NOMO-1 (cell line): ENCODE measurements around the gene VASP.
A peak's percentile ranks its signal among the peaks of the same experiment; 100 is the strongest.

Source experiments
- DNase-seq, 2 experiments: peaks; one replicate each; lab custom pipeline; 2025; ENCODE audit not compliant: unreplicated experiment in 2 of 2; lab: John Stamatoyannopoulos, UW

The VASP gene

DNA sequence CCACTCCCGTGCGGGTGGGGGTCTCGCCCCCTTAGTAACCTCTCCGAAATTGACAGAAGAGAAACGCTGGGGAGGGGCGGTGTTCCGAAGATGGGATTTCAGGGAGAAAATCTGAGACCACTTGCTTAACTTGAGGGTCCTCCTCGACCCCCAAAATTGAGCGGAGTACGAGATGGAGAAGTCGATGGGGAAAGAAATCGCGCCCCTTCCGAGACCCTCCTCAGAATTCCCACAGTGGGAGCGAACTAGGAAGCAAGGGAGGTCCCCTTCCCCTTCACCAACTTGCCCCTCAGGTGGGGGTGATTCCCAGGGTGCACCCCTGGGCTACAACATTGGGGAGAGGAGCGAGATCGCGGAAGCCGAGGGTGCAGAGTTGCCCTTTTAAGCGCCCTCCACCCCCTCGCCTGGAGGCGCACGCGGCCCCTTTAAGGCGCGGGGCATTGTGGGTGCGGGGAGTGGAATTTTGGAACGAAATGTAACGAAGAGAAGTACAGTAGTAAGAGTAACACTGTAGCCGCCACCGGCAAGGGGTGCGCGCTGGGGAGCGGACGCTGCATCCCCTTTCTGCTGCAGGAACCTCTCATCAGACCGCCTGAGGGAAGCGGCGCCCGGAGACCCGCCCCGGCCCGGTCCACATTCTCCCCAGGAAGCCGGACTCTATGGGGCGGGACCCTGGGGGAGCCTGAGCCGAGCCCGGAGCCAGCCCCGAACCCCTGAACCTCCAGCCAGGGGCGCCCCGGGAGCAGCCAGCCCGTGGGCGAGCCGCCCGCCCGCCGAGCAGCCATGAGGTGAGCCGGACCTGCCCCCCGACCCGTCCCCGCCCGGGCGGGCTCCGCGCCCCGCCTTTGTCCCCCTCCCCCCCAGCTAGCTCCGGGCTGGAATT, at the start of gene VASP:
Gene VASP (plus strand): TSS at position 491 of the 883 bp plus-strand sequence. CDS start 293 bp downstream, at position 784.
- peak; percentile 90 to 95 for DNase-seq

DNA sequence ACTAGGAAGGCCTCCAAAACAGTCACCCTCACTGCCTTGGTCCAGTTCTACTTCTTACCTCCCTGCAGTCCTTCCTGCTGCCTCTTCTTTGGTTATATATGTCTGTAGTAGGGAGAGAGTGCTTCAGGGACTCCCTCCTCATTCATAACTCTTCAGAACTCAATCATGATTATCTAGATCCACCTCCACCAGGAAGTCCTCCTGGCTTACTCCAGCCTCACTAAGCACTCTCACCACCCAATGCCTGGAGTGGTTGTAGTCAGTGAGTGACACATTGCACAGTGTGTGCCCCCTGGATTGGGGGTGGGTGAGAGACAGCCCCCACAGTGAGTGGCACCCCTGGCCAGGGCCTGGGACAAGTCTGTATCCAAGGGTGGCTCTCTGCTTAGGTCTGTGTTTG, 49.5 kb upstream of the VASP start:
- DNase-seq, result no peak

DNA sequence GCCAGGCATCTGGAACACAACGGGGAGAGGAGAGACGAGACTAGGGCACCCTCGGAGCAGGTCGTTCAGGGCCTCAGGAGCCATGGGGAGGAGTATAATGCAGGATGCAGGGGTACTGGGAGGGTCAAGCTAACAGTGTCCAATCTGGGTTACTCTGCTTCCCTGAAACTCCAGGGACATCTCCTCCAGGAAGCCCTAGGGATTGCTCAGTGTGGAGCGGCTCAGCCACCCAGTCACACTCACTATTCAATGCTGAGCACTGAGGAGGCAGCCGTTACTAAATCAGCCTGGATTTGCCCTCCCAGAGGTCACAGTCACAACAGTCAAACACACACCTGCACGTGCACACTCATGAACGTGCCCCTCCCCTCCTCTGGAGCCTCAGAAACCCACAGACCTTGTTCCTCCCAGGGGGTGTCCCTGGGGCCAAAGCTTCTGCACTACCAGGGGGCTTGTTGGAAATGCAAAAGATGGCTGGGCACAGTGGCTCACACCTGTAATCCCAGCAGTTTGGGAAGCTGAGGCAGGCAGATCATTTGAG, 46.4 kb upstream of the VASP start:
- DNase-seq, result no peak

- DNase-seq, result no peak
These were observed 45.1 kb upstream of the VASP start for GRCh38 chr19:45462174-45462573.

- DNase-seq, result no peak
These were observed 44.0 kb upstream of the VASP start for GRCh38 chr19:45463241-45463640.

- DNase-seq, result no peak
These were observed 43.0 kb upstream of the VASP start for GRCh38 chr19:45464274-45464673.

DNA sequence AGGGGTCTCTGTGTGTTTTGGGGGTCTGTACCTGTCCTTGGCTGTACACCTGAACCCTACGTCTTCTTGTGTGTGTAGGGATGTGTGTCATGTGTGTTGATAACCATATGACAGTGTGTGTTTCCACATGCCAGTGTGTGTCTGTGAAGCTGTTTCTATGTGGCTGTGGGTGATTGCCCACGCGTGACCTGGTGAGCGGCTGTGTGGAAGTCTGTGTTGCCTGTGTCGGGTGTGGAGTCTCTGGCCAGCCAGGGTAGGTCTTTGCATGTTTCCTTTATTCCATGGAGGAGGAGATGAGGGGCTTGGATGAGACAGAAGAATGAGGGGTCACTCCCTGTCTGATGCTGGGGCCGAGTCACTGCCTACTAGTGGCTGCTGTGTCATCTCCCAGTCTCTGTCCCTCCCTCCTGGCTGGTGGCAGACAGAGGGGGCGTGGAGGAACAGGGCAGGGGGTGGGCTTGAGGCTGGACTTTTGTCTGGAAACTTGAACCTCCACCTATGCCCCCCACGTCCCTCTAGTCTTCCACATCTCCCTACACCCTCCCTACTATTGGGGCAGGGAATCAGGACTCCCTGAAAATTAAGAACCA, 42.3 kb upstream of the VASP start:
- no peak for DNase-seq

GRCh38 chr19:45467115-45467455, 40.2 kb upstream of the VASP start:
- DNase-seq, result no peak

GRCh38 chr19:45467456-45468158, 39.7 kb upstream of the VASP start, which contains the start of gene FOSB:
Gene FOSB, plus strand, starts transcription at chr19:45467996. Its CDS starts 591 bp downstream, at chr19:45468587.
- peak; percentile 89 to 90 for DNase-seq

- DNase-seq, result peak in 1 of 2 experiments; percentile 23
These were observed 39.1 kb upstream of the VASP start for GRCh38 chr19:45468159-45468651.

DNA sequence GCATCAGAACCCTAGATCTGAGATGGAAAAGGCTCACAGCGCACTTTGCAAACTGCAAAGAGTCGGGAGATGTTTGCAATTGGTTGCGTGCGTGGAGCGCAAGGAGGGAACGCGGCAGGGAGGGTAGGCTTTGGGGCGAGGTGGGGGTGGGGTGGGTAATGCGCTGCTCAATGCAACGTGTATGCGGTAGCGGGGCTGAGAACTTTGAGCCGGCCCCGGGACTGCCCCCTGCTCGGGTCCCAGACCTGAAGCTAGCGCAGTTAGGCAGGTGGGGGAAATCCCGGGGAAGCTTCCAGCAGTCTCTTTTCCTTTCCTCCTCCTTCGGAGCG, 38.5 kb upstream of the VASP start:
- DNase-seq, result no peak

DNA sequence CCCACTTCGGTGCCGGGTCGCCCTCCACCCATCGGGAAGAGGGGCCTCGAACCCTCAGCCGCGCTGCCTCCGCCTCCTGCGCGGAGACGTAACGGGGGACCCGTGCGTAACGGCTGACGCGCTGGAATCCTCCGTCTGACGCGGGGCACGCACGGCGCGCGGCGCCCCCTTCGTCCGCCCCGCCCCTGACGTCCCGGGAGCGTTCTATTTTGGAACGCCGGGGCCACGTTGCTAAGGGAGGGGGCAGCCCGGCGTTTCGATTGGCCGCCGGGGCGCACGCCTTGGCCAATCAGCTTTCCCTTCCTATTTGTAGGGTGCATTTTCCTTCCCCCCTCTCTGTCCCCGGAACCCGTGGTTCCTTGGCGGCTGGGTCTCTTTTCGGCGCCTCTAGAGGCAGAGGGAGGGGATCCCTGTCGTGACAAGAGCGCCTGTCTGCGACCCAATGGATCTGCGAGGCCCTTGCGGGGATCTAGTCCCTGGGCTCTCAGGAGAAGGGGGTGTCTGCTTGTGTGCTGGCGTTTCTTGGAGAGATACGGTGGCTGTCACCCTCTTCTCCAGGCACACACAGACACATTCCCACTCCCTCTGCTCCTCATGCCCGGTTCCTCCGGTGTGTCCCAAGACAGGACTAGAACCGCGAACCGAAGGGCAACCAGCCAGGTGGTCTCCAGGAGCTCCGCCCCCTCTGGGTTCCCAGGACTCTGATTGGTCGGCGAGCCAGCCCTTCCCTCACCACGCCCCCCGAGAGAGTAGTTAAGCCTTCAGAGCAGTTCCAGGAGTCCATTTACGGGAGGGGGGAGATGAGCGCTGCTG, 37.9 kb upstream of the VASP start:
- peak; percentile 95 to 97 for DNase-seq

GRCh38 chr19:45469945-45470761, 37.1 kb upstream of the VASP start:
- no peak for DNase-seq

DNA sequence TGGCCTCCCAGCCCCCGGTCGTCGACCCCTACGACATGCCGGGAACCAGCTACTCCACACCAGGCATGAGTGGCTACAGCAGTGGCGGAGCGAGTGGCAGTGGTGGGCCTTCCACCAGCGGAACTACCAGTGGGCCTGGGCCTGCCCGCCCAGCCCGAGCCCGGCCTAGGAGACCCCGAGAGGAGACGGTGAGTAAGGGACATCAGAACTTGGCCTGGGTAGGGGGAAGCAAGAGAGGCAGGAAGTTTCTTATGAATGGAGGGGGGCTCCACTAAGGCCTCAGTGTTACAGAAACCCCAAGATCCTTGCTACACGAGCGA, 36.6 kb upstream of the VASP start:
- no peak for DNase-seq

DNA sequence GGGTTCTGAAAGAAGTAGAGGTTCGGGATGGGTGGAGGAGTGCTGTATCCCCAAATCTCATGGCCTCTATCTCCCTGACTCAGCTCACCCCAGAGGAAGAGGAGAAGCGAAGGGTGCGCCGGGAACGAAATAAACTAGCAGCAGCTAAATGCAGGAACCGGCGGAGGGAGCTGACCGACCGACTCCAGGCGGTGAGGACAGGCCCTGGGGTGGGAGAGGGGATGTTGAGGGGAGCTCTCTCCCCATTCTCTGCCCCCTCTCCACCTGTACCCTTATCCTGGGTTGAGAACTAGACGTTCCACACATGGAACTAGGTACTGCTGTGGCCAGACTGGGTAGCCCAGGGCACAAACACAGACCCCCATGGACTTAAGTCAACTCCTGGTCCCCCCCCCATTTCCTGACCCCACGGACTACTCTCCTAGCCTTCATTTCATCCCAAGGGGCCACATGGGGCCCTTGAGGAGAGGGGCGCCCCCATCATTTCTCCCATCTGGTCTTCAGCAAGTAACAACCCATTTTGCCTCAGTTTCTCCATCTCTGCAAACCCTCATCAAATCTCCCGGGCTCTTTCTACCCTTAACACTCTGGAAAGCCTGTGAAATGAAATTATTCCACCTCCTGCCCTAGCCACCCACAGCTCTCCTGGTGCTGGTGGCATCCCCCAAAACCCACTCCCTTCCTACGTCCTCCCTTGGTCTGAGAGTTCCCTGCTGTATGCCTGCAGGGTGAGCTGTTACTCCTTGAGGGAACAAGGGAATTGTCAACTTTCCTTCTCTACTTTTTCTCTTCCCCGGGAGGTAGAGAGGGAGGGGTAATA, 36.0 kb upstream of the VASP start:
- no peak for DNase-seq

GRCh38 chr19:45471931-45472562, 35.2 kb upstream of the VASP start:
- no peak for DNase-seq

GRCh38 chr19:45472563-45473366, 34.5 kb upstream of the VASP start:
- DNase-seq, result no peak

DNA sequence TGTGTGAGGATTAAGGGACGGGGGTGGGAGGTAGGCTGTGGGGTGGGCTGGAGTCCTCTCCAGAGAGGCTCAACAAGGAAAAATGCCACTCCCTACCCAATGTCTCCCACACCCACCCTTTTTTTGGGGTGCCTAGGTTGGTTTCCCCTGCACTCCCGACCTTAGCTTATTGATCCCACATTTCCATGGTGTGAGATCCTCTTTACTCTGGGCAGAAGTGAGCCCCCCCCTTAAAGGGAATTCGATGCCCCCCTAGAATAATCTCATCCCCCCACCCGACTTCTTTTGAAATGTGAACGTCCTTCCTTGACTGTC, 34.0 kb upstream of the VASP start:
- no peak for DNase-seq
